SK-N-SH treated with all-trans-retinoic acid at 6 μM for 48 hours (cell line): ENCODE data around the gene TMEM190.

ENCODE experiments used
- ATAC-seq: fragments of 200-7000 bp; cut with Tn5 transposase; 3 replicates; pipeline ENCODE4 v1.9.1; 2020; ENCODE audit warnings: mild to moderate bottlenecking, moderate library complexity
- ARNTL ChIP-seq: fragments of 450-650 bp; formaldehyde crosslinking; IDR thresholded peaks from 2 replicates; pipeline ENCODE4 v1.5.0; 2020; ENCODE audit warnings: low read depth, mild to moderate bottlenecking, moderate library complexity, borderline replicate concordance
- BACH2 ChIP-seq: fragments of 250-450 bp; sonication (Bioruptor Pico); IDR thresholded peaks from 2 replicates; pipeline ENCODE4 v1.9.0; 2021; ENCODE audit warnings: mild to moderate bottlenecking, borderline replicate concordance
- CREB5 ChIP-seq: fragments of 250-450 bp; sonication (Bioruptor Pico); IDR thresholded peaks from 2 replicates; pipeline ENCODE4 v1.5.1; 2020; ENCODE audit warnings: low read depth, mild to moderate bottlenecking, moderate library complexity
- CSDC2 ChIP-seq: fragments of 250-450 bp; sonication (Bioruptor Pico); IDR thresholded peaks from 2 replicates; pipeline ENCODE4 v1.5.0; 2020; ENCODE audit warnings: mild to moderate bottlenecking, moderate library complexity
- CSRNP3 ChIP-seq: fragments of 250-450 bp; sonication (Bioruptor Pico); IDR thresholded peaks from 2 replicates; pipeline ENCODE4 v1.5.1; 2021; ENCODE audit warnings: mild to moderate bottlenecking, moderate library complexity
- ESRRG ChIP-seq: fragments of 250-450 bp; sonication (Bioruptor Pico); IDR thresholded peaks from 2 replicates; pipeline ENCODE4 v1.6.1; 2021; ENCODE audit warnings: mild to moderate bottlenecking
- ISL1 ChIP-seq: fragments of 250-450 bp; sonication (Bioruptor Pico); IDR thresholded peaks from 2 replicates; pipeline ENCODE4 v2.1.2; 2022; ENCODE audit warnings: mild to moderate bottlenecking, moderate library complexity
- OSR1 ChIP-seq: fragments of 250-450 bp; sonication (Bioruptor Pico); IDR thresholded peaks from 2 replicates; pipeline ENCODE4 v1.8.0; 2022; ENCODE audit warnings: moderate library complexity, mild to moderate bottlenecking, inconsistent platforms
- POU6F1 ChIP-seq: fragments of 250-450 bp; sonication (Bioruptor Pico); IDR thresholded peaks from 2 replicates; pipeline ENCODE4 v1.8.0; 2021; ENCODE audit warnings: low read depth, mild to moderate bottlenecking, moderate library complexity, borderline replicate concordance
- RARB ChIP-seq: fragments of 250-450 bp; sonication (Bioruptor Pico); IDR thresholded peaks from 2 replicates; pipeline ENCODE4 v1.8.0; 2021; ENCODE audit warnings: mild to moderate bottlenecking, moderate library complexity
- SNAI2 ChIP-seq: fragments of 250-450 bp; sonication (Bioruptor Pico); IDR thresholded peaks from 2 replicates; pipeline ENCODE4 v1.5.0; 2020; ENCODE audit warnings: mild to moderate bottlenecking, moderate library complexity
- TCF4 ChIP-seq: fragments of 250-450 bp; sonication (Bioruptor Pico); IDR thresholded peaks from 2 replicates; pipeline ENCODE4 v1.8.0; 2021; ENCODE audit warnings: mild to moderate bottlenecking, moderate library complexity, borderline replicate concordance
- TOX ChIP-seq: fragments of 250-450 bp; sonication (Bioruptor Pico); IDR thresholded peaks from 2 replicates; pipeline ENCODE4 v1.8.0; 2021; ENCODE audit warnings: mild to moderate bottlenecking, moderate library complexity, borderline replicate concordance
- TSHZ2 ChIP-seq: fragments of 250-450 bp; sonication (Bioruptor Pico); IDR thresholded peaks from 2 replicates; pipeline ENCODE4 v1.5.0; 2020; ENCODE audit warnings: mild to moderate bottlenecking, moderate library complexity
- ZC3H10 ChIP-seq: fragments of 250-450 bp; sonication (Bioruptor Pico); IDR thresholded peaks from 2 replicates; pipeline ENCODE4 v1.5.1; 2021; ENCODE audit warnings: mild to moderate bottlenecking, moderate library complexity
- ZFP3 ChIP-seq: fragments of 250-450 bp; sonication (Bioruptor Pico); IDR thresholded peaks from 2 replicates; pipeline ENCODE4 v1.5.0; 2020; ENCODE audit warnings: mild to moderate bottlenecking, moderate library complexity
- ZFP30 ChIP-seq: fragments of 450-650 bp; formaldehyde crosslinking; IDR thresholded peaks from 2 replicates; pipeline ENCODE4 v1.5.0; 2022; ENCODE audit warnings: mild to moderate bottlenecking, moderate library complexity
- ZNF565 ChIP-seq: fragments of 450-650 bp; formaldehyde crosslinking; conservative IDR thresholded peaks from 2 replicates; pipeline ENCODE4 v1.5.0; 2020; ENCODE audit warnings: low read depth, mild to moderate bottlenecking, moderate library complexity
- ZNF70 ChIP-seq: fragments of 450-650 bp; formaldehyde crosslinking; IDR thresholded peaks from 2 replicates; pipeline ENCODE4 v1.5.0; 2020; ENCODE audit warnings: mild to moderate bottlenecking, moderate library complexity
- ZNF8 ChIP-seq: fragments of 450-650 bp; formaldehyde crosslinking; IDR thresholded peaks from 2 replicates; pipeline ENCODE4 v1.5.0; 2020; ENCODE audit warnings: mild to moderate bottlenecking, moderate library complexity
- TF ChIP-seq, protein P1 (sequence below): fragments of 250-450 bp; sonication (Bioruptor Pico); IDR thresholded peaks from 2 replicates; pipeline ENCODE4 v1.8.0; 2020; ENCODE audit warnings: mild to moderate bottlenecking, moderate library complexity, borderline replicate concordance

Gene TMEM190

GRCh38 chr19:55386493-55386971 is 9.9 kb downstream of the TMEM190 start:
- TF ChIP-seq TSHZ2 (CRISPR knock-in tag) (no peak), CSRNP3 (CRISPR knock-in tag) (no peak), CSDC2 (CRISPR knock-in tag) (no peak), ZNF565 (CRISPR knock-in tag) (no peak), ESRRG (CRISPR knock-in tag) (no peak), POU6F1 (CRISPR knock-in tag) (no peak), TOX (CRISPR knock-in tag) (no peak), SNAI2 (CRISPR knock-in tag) (no peak), OSR1 (CRISPR knock-in tag) (no peak), ISL1 (CRISPR knock-in tag) (no peak), ZC3H10 (no peak), TCF4 (CRISPR knock-in tag) (no peak), RARB (no peak), ZFP30 (CRISPR knock-in tag) (no peak), ZFP3 (CRISPR knock-in tag) (no peak), BACH2 (no peak), ZNF8 (no peak), CREB5 (CRISPR knock-in tag) (no peak), ZNF70 (CRISPR knock-in tag) (no peak)

GRCh38 chr19:55387736-55388497 is 11.3 kb downstream of the TMEM190 start:
- ATAC-seq, result no peak
- no peak for TF ChIP-seq ARNTL (CRISPR knock-in tag)
- TF ChIP-seq OSR1 (CRISPR knock-in tag), result no peak

More at GRCh38 chr19:55386493-55386971, 9.9 kb downstream of the TMEM190 start:
- ATAC-seq, result no peak

GRCh38 chr19:55389386-55390317 is 13.0 kb downstream of the TMEM190 start:
- no peak for ATAC-seq
- TF ChIP-seq, protein P1, sequence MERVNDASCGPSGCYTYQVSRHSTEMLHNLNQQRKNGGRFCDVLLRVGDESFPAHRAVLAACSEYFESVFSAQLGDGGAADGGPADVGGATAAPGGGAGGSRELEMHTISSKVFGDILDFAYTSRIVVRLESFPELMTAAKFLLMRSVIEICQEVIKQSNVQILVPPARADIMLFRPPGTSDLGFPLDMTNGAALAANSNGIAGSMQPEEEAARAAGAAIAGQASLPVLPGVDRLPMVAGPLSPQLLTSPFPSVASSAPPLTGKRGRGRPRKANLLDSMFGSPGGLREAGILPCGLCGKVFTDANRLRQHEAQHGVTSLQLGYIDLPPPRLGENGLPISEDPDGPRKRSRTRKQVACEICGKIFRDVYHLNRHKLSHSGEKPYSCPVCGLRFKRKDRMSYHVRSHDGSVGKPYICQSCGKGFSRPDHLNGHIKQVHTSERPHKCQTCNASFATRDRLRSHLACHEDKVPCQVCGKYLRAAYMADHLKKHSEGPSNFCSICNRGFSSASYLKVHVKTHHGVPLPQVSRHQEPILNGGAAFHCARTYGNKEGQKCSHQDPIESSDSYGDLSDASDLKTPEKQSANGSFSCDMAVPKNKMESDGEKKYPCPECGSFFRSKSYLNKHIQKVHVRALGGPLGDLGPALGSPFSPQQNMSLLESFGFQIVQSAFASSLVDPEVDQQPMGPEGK (CRISPR knock-in tag), result no peak
- TF ChIP-seq BACH2 (no peak), ZNF70 (CRISPR knock-in tag) (no peak), TCF4 (CRISPR knock-in tag) (no peak), SNAI2 (CRISPR knock-in tag) (no peak), CSDC2 (CRISPR knock-in tag) (no peak), CREB5 (CRISPR knock-in tag) (no peak), ZNF8 (no peak), ZFP3 (CRISPR knock-in tag) (no peak), TOX (CRISPR knock-in tag) (no peak), TSHZ2 (CRISPR knock-in tag) (no peak), ARNTL (CRISPR knock-in tag) (no peak), OSR1 (CRISPR knock-in tag) (no peak)
